ENCODE data around the gene SIX3. TPM values are rescaled to one million over a fixed set of nuclear protein-coding genes. Genes with fewer than 3 reads are reported as not detected.

SIX3 gene
- total and polyA plus RNA-seq, 2 of the 4 experiments (the other 2 are of a cell fraction): not detected

GRCh38 chr2:44929159-44929734 is 12.3 kb upstream of the SIX3 start:
- peaks cover 2% of the 10 kb centered on the region for H3K9me3 ChIP-seq (ENCODE audit: control insufficient read depth, insufficient read depth, low read length)
- 5% methylated on average over 12 of the region's 66 CpGs; no CpG with 5 or more reads in 1 of the 2 experiments for WGBS, 2 experiments (ENCODE audit: extremely low coverage in 2 of 2, insufficient read length in 1 of 2)
- H3K79me1 ChIP-seq (ENCODE audit: low read depth in 1 of 2, low read length in 2 of 2): no peaks in the 10 kb centered on the region
- ATAC-seq (ENCODE audit: low read depth) (no peak), DNase-seq (no peak)
- H2BK20ac ChIP-seq (ENCODE audit: low read depth, low read length): no peak overlapping the region
- H4K8ac ChIP-seq (ENCODE audit: low read depth in 2 of 2, low read length in 2 of 2): no peak overlapping the region
- no peak overlapping the region for H4K5ac ChIP-seq (ENCODE audit: low read depth, low read length)
- H3K18ac ChIP-seq (ENCODE audit: low read depth, low read length): no peak overlapping the region
- H3K4me2 ChIP-seq (ENCODE audit: low read depth, low read length): no peak overlapping the region
- H4K91ac ChIP-seq (ENCODE audit: insufficient read depth, low read depth, low read length): no peak overlapping the region
- no peaks in the 10 kb centered on the region for H3K36me3 ChIP-seq (ENCODE audit: control insufficient read depth, insufficient read depth, low read length)
- H3K9me1 ChIP-seq (ENCODE audit: insufficient read depth, low read length): no peaks in the 10 kb centered on the region
- H2AK5ac ChIP-seq (ENCODE audit: low read depth, low read length): no peak overlapping the region
- no peak overlapping the region for H3K4me3 ChIP-seq (ENCODE audit: insufficient read depth, low read depth, low read length)
- H3K9ac ChIP-seq (ENCODE audit: low read depth, low read length): no peak overlapping the region
- no peaks in the 10 kb centered on the region for H3K4me1 ChIP-seq (ENCODE audit: control insufficient read depth, insufficient read depth, low read length)
- H3K27ac ChIP-seq (ENCODE audit: insufficient read depth, low read length): no peak overlapping the region
- no peak overlapping the region for H2BK5ac ChIP-seq (ENCODE audit: low read depth, low read length, poor library complexity, severe bottlenecking)
- no peak overlapping the region for H3K14ac ChIP-seq (replicated peaks; ENCODE audit: low read depth, low read length)
- H3K27me3 ChIP-seq (ENCODE audit: control insufficient read depth, insufficient read depth, low read length): peaks cover 88% of the 10 kb centered on the region
- no peak overlapping the region for H2BK15ac ChIP-seq (ENCODE audit: low read depth, low read length)
- H3K56ac ChIP-seq (ENCODE audit: extremely low read depth, insufficient read depth, low read length): no peak overlapping the region
- ChIA-PET CTCF (no interaction called here), POLR2A (ENCODE audit: unreplicated experiment) (no interaction called here)
- intact Hi-C loops (cut with micrococcal nuclease) (no loop called here), dilution Hi-C loops (cut with HindIII; ENCODE audit: low sequenced_read_pairs, unreplicated experiment) (no loop called here), in situ Hi-C loops (cut with MboI; ENCODE audit: low sequenced_read_pairs) (no loop called here)
- no TSS peak for BruUV-seq (replicated peaks)
- no peaks in the 10 kb centered on the region for H4K20me1 ChIP-seq (ENCODE audit: insufficient read depth, low read length)
- H3K23ac ChIP-seq (ENCODE audit: low read depth, low read length): no peak overlapping the region
- no peak overlapping the region for H2AK9ac ChIP-seq (replicated peaks; ENCODE audit: low read depth, low read length, poor library complexity)
- no peak overlapping the region for H3K4ac ChIP-seq (ENCODE audit: low read depth, low read length)
- H2AFZ ChIP-seq (replicated peaks; ENCODE audit: low read length, poor library complexity): no peak overlapping the region
- TF ChIP-seq RCOR1 (IDR thresholded peaks at IDR 0.05; ENCODE audit: insufficient replicate concordance, low read length) (no peak), RAD21 (IDR thresholded peaks at IDR 0.05; ENCODE audit: low read length) (no peak), SMC3 (IDR thresholded peaks at IDR 0.05; ENCODE audit: low read depth, low read length) (no peak), POLR2A (IDR thresholded peaks at IDR 0.05; ENCODE audit: low read depth, low read length) (no peak), NFE2L2 (IDR thresholded peaks at IDR 0.05; ENCODE audit: low read depth, low read length) (no peak), MXI1 (IDR thresholded peaks at IDR 0.05; ENCODE audit: borderline replicate concordance, low read depth, low read length) (no peak), FOS (IDR thresholded peaks at IDR 0.05; ENCODE audit: low read depth, low read length) (no peak), MAZ (IDR thresholded peaks at IDR 0.05; ENCODE audit: borderline replicate concordance, low read depth, low read length) (no peak), BHLHE40 (IDR thresholded peaks at IDR 0.05; ENCODE audit: low read depth, low read length) (no peak), MAFK (IDR thresholded peaks at IDR 0.05; ENCODE audit: low read depth, low read length) (no peak), CHD1 (IDR thresholded peaks at IDR 0.05; ENCODE audit: low read depth, low read length) (no peak), USF2 (IDR thresholded peaks at IDR 0.05; ENCODE audit: low read depth, low read length) (no peak), CEBPB (IDR thresholded peaks at IDR 0.05; ENCODE audit: low read depth, low read length) (no peak), RFX5 (IDR thresholded peaks at IDR 0.05; ENCODE audit: low read depth, low read length) (no peak)
- TF ChIP-seq, protein P1, sequence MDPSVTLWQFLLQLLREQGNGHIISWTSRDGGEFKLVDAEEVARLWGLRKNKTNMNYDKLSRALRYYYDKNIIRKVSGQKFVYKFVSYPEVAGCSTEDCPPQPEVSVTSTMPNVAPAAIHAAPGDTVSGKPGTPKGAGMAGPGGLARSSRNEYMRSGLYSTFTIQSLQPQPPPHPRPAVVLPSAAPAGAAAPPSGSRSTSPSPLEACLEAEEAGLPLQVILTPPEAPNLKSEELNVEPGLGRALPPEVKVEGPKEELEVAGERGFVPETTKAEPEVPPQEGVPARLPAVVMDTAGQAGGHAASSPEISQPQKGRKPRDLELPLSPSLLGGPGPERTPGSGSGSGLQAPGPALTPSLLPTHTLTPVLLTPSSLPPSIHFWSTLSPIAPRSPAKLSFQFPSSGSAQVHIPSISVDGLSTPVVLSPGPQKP (IDR thresholded peaks at IDR 0.05; ENCODE audit: borderline replicate concordance, low read depth, low read length): no peak
- TF ChIP-seq, protein P2, sequence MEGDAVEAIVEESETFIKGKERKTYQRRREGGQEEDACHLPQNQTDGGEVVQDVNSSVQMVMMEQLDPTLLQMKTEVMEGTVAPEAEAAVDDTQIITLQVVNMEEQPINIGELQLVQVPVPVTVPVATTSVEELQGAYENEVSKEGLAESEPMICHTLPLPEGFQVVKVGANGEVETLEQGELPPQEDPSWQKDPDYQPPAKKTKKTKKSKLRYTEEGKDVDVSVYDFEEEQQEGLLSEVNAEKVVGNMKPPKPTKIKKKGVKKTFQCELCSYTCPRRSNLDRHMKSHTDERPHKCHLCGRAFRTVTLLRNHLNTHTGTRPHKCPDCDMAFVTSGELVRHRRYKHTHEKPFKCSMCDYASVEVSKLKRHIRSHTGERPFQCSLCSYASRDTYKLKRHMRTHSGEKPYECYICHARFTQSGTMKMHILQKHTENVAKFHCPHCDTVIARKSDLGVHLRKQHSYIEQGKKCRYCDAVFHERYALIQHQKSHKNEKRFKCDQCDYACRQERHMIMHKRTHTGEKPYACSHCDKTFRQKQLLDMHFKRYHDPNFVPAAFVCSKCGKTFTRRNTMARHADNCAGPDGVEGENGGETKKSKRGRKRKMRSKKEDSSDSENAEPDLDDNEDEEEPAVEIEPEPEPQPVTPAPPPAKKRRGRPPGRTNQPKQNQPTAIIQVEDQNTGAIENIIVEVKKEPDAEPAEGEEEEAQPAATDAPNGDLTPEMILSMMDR (conservative IDR thresholded peaks at IDR 0.05; ENCODE audit: low read depth, low read length): no peak
- H2BK120ac ChIP-seq (ENCODE audit: low read depth, low read length): no peak overlapping the region
